Glutamatergic neuron (in vitro differentiated cells): Measurements from ENCODE around the gene ARHGEF38. TPM values are rescaled to one million over a fixed set of nuclear protein-coding genes. Genes with fewer than 3 reads are reported as not detected.

ENCODE experiments used
- DNase-seq: peaks from one replicate; pipeline ENCODE4 v3.0.0; 2022
- H3K27ac Mint-ChIP-seq: one replicate; pipeline ENCODE4 v1.8.0; 2020; ENCODE audit warnings: mild to moderate bottlenecking, mixed read lengths, inconsistent platforms; ENCODE audit not compliant: unreplicated experiment
- H3K27me3 Mint-ChIP-seq: one replicate; pipeline ENCODE4 v1.8.0; 2020; ENCODE audit warnings: mild to moderate bottlenecking, moderate library complexity, mixed read lengths, inconsistent platforms; ENCODE audit not compliant: unreplicated experiment
- H3K36me3 Mint-ChIP-seq: one replicate; pipeline ENCODE4 v1.8.0; 2020; ENCODE audit warnings: mild to moderate bottlenecking, mixed read lengths, inconsistent platforms; ENCODE audit not compliant: unreplicated experiment
- H3K4me1 Mint-ChIP-seq: one replicate; pipeline ENCODE4 v1.8.0; 2020; ENCODE audit warnings: mild to moderate bottlenecking, low read depth, mixed read lengths, inconsistent platforms; ENCODE audit not compliant: unreplicated experiment
- H3K4me3 Mint-ChIP-seq: one replicate; pipeline ENCODE4 v1.8.0; 2020; ENCODE audit warnings: mild to moderate bottlenecking, mixed read lengths, inconsistent platforms; ENCODE audit not compliant: unreplicated experiment
- H3K9me3 Mint-ChIP-seq: one replicate; pipeline ENCODE4 v1.8.0; 2020; ENCODE audit warnings: mild to moderate bottlenecking, moderate library complexity, mixed read lengths, inconsistent platforms; ENCODE audit not compliant: unreplicated experiment
- total RNA-seq: library from RNA; stranded (reverse); fragmentation: NEBNext Ultra II Directional; extraction: Animal tissue kit (Norgen Biotek cat#: 25700); gene quantifications from one replicate; pipeline ENCODE4 v1.2.1, GENCODE V29; 2021; ENCODE audit not compliant: unreplicated experiment
- TF ChIP-seq, protein P1 (sequence below): fragments of 200-600 bp; sonication (generic); IDR thresholded peaks from one replicate; pipeline ENCODE4 v1.5.0; 2021; ENCODE audit not compliant: partially characterized antibody, unreplicated experiment

Gene ARHGEF38
- total RNA-seq, 1 donor from 2014 or later, result not detected

DNA sequence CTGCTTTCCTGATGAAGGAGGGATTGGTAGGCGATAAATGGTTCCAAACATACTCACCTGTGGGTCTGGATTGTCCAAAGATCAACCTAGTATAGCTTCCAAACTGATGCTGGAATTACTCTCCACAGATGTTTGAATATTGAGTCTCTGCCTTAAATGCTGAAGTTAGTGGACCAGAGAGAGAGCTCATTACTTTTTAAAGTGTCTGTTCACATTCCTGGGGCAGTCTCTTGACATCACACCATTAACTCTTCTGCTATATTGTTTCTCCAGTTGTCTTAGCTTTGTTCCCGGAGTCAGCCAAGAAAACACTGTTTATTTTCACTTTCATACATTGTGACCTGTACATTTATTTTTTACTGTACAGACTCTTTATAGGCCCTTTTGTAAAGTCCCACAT is 35.4 kb downstream of the ARHGEF38 start:
- H3K4me1 Mint-ChIP-seq, result no peaks in the 10 kb centered on the region
- TF ChIP-seq, protein P1, sequence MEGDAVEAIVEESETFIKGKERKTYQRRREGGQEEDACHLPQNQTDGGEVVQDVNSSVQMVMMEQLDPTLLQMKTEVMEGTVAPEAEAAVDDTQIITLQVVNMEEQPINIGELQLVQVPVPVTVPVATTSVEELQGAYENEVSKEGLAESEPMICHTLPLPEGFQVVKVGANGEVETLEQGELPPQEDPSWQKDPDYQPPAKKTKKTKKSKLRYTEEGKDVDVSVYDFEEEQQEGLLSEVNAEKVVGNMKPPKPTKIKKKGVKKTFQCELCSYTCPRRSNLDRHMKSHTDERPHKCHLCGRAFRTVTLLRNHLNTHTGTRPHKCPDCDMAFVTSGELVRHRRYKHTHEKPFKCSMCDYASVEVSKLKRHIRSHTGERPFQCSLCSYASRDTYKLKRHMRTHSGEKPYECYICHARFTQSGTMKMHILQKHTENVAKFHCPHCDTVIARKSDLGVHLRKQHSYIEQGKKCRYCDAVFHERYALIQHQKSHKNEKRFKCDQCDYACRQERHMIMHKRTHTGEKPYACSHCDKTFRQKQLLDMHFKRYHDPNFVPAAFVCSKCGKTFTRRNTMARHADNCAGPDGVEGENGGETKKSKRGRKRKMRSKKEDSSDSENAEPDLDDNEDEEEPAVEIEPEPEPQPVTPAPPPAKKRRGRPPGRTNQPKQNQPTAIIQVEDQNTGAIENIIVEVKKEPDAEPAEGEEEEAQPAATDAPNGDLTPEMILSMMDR, result no peak
- no peaks in the 10 kb centered on the region for H3K36me3 Mint-ChIP-seq
- no peak overlapping the region for H3K27ac Mint-ChIP-seq
- H3K4me3 Mint-ChIP-seq, result no peak overlapping the region
- H3K9me3 Mint-ChIP-seq, result no peaks in the 10 kb centered on the region
- DNase-seq, result no peak
- H3K27me3 Mint-ChIP-seq, result no peaks in the 10 kb centered on the region

DNA sequence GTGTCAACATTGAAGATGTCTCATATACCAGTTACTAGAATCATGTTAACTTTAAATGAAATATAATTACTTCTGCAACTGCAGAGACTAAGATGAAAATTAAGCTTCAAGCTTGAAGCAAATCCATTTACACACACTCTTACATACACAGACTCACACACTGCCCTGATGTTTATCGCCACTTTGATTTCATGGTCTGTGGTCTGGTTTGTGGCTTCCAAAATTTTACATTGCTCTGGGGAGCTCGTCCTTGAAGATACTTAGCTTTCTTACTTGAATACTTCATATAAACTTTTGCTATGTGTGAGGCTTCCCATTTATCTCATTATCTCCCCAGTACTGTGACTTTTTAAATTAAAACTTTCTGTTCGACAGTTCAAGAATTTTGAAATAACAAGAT is 35.8 kb downstream of the ARHGEF38 start:
- H3K27ac Mint-ChIP-seq, result no peak overlapping the region
- no peak overlapping the region for H3K4me3 Mint-ChIP-seq
- H3K9me3 Mint-ChIP-seq, result no peaks in the 10 kb centered on the region
- DNase-seq, result no peak
- TF ChIP-seq, protein P1, result no peak
- H3K36me3 Mint-ChIP-seq, result no peaks in the 10 kb centered on the region
- no peaks in the 10 kb centered on the region for H3K4me1 Mint-ChIP-seq
- H3K27me3 Mint-ChIP-seq, result no peaks in the 10 kb centered on the region

DNA sequence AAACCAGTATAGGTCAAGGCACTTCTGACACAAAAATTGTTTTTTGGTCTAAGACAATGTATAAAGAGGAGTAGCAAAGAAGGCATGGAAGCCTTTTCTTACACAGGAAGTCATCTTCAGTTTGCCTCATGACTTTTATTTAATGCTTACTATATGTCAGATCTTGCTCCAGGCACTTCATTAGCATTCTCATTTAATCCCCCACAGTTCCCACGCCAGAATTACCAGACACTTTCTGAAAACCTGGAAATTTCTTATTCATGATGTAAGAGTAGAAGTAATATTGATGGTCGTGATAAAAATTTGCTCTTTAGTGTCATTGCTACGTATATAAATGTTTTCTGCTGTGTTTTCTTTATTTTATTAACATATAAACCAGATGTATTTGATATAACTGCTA is 39.2 kb downstream of the ARHGEF38 start:
- no peak for DNase-seq
- no peak overlapping the region for H3K4me3 Mint-ChIP-seq
- H3K4me1 Mint-ChIP-seq, result no peaks in the 10 kb centered on the region
- H3K9me3 Mint-ChIP-seq, result no peaks in the 10 kb centered on the region
- H3K36me3 Mint-ChIP-seq, result no peaks in the 10 kb centered on the region
- H3K27ac Mint-ChIP-seq, result no peak overlapping the region
- H3K27me3 Mint-ChIP-seq, result no peaks in the 10 kb centered on the region
- TF ChIP-seq, protein P1, result no peak

DNA sequence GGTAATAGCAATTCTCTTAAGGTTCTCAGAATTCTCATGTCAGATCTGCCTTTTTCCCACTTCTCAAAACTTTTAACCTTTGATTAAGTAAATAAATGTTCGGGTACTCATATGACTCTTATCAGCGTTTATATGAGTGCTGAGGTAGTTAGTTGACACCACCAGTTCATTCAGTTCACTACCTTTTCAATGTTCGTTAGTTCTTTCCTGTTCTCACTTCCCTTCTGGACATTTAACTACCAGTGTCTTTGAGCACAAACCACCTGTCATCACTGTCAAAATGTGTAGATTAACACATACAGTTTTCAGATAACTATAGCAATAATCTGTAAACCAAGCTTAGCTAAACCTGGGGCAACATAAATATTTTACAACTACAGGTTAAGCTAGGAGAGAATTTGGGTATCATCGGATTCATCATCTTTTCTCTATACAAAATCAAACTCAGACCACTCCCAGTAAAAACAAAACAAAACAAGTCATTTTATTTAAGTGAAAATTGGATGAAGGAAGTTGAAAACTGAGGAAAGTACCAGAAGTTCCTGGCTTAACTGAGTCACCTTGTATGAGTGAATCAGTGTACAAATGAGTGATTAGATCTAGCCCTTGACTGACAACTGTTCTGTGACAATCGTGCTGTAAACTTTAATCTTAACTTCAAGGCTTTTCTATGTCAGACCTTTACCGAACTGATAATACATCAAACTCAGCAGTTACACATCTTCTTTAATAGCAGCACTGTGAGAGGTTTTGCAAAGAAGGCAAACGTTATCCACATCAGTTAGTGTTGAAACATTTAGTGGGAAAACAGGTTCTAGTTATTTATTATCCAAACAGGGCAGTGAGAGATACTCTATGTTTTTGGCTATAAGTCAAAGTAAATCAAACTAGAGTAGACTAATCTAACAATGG is 41.9 kb downstream of the ARHGEF38 start:
- Mint-ChIP-seq H3K4me3 (no peak overlapping the region), H3K27ac (no peak overlapping the region), H3K9me3 (no peaks in the 10 kb centered on the region), H3K36me3 (no peaks in the 10 kb centered on the region), H3K4me1 (no peaks in the 10 kb centered on the region), H3K27me3 (no peaks in the 10 kb centered on the region)
- DNase-seq, result no peak
- TF ChIP-seq, protein P1, result no peak

DNA sequence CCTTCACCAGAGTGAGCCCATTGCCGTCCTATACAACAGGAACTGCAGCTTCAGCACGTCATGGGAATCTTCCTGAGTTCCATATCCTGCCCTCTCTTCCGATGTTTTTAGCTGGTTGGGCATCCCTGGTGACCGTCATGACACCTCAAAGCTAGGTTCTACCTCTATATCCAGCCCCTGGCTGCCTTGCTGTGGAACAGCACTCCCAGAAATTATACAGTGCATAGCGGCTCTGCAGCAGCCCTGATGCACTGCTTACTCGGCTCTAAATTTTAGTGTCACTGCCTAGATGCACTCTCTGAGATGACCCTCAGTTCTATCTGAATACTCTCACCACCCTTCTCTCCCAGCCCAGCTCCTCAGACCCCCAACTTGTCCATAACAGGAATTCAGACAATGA is 44.3 kb downstream of the ARHGEF38 start:
- Mint-ChIP-seq H3K4me1 (no peaks in the 10 kb centered on the region), H3K36me3 (no peaks in the 10 kb centered on the region), H3K27me3 (no peaks in the 10 kb centered on the region), H3K27ac (no peak overlapping the region), H3K9me3 (no peaks in the 10 kb centered on the region), H3K4me3 (no peak overlapping the region)
- DNase-seq, result no peak
- TF ChIP-seq, protein P1, result no peak
